GDM1 (cell line): ENCODE measurements around the gene IL13RA1.
"Not testable (repeated sequence)": the region's sequence is repeated elsewhere in the genome, so short reads cannot be mapped to it uniquely, and the experiment has no call there.

Experiments
- DNase-seq: peaks from one replicate; lab custom pipeline; 2025; lab: John Stamatoyannopoulos, UW

Gene IL13RA1

DNA sequence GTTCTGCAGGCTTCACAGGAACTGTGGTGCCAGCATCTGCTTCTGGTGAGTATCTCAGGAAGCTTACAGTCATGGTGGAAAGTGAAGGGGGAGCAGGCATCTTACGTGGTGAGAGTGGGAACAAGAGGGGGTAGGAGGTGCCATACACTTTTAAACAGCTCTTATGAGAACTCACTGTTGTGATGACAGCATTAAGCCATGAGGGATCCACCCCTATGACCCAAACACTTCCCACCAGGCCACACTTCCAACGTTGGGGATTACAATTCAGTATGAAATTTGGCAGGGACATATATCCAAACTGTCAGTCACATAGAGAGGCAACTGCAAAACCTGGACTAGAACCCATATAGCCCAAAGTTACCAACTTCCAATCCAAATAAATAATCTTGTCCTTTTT is 53.1 kb downstream of the IL13RA1 start:
- no peak for DNase-seq

DNA sequence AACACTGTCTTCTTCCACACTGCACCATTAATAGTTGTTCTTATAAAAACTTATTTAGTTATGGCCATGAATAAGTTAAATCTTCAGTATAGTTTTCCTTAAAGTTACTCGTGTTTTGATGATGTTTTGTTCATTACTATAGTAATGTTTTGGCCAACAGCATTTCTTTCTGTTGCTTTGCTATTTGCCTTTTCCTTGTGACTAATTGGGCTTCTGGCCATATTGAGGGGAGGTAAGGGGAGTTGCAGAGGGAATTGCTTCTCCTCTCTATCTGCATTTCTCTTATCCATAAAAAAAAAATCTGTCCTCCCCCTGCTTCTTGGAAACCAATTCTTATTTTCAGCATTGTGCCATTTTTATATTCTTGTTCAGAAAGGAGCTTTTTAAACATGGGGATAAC is 53.5 kb downstream of the IL13RA1 start:
- no peak for DNase-seq

DNA sequence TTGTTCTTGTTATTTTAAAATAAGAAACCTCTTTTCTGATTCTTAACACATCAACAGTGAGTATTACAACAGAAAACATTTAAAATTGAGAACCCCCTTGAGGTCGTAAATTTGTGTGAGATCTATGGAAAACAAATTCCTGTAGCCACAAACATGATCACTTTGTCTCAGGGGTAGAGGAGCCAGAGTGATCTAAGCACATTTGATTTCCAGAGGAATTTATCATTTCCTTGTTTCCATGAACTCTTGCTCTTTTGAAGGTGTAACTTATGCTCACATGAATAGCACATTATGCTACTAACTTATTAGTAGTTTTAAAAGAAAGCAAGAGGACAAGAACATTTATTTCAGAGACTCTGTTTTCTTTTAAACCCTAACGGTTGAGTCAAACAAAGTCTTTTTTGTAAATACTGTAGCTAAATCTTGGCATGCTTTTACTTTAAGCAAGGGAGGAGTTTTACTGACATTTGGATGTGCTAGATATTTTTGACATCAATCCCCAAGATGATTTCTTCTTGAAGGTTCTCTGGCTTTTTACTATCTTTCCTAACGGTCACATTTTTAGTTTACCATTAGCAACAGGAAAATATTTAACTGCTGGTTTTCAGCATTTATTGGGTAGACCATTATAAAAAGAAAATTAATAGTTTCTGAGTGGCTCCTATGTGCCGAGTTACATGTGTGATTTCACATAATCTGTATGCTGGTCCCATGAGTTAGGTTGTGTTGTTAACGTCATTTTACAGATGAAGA is 68.3 kb downstream of the IL13RA1 start:
- no peak for DNase-seq

DNA sequence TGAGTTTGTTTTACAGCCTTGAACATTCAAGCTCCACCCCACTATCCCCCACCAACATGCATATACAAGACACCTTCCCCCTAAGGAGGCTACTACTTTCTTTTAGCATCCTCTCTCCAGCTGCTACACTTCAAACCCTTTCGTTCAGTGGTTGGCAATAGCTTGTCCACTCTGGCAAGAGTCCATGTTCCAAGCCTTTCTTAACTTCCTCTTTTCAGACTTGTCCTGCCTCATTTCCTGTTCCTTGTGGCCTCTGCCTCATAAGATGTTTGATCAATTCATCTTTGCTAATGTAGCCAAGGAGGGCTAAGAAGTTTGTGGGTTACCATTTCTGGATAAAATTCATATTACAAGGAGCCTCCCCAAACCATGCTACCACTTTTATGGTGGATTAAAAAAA is 75.5 kb downstream of the IL13RA1 start:
- DNase-seq: no peak

DNA sequence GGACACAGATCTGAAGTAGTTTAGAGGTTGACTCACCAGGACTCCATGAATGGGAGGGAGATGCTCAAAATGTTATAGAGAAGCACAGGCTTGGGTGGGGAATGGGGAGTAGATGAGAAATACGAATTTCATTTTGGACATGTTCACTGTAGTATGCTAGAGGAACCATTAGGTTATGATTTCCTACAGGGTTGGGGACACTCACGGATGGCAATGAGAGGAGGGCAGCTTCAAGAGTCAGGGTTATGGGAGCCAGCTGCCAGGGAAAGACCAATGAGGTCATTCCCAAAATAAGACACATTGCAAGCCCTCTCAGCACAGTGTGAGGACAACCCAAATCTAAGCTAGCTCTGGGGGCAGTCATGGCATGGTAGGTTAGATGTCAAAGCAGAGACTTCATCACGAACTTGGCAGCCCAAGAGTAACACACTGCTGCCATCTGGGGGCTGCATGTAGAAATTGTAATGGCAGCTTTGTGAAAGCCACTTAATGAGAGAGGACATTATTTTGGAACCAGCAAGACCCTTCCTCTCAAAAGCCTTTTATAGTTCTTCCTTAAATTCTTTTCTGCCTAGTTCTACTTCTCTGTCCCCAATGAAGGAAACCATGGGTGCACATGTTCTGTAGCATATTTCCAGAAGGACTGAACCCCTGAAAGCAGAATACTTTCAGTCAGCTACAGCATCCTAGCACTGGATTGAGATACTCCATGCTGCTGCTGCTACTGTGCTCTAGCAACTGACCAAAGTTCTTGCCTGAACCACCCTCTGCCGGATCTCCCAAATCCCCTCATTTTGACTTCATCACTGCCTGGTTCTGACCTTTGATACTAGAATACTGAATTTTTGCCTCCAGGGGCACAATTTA is 80.0 kb downstream of the IL13RA1 start:
- DNase-seq: peak; percentile 22

DNA sequence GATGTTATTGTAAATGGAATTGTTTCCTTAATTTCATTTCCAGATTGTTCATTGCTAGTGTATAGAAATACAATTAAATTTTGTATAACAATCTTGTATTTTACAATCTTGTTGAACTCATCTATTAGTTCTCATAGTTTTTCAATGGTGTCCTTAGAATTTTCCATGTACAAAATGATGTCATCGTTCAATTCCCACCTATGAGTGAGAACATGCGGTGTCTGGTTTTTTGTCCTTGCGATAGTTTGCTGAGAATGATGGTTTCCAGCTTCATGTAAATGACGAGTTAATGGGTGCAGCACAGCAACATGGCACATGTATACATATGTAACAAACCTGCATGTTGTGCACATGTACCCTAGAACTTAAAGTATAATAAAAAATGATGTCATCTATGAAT is 89.9 kb downstream of the IL13RA1 start:
- not testable (repeated sequence) for DNase-seq

DNA sequence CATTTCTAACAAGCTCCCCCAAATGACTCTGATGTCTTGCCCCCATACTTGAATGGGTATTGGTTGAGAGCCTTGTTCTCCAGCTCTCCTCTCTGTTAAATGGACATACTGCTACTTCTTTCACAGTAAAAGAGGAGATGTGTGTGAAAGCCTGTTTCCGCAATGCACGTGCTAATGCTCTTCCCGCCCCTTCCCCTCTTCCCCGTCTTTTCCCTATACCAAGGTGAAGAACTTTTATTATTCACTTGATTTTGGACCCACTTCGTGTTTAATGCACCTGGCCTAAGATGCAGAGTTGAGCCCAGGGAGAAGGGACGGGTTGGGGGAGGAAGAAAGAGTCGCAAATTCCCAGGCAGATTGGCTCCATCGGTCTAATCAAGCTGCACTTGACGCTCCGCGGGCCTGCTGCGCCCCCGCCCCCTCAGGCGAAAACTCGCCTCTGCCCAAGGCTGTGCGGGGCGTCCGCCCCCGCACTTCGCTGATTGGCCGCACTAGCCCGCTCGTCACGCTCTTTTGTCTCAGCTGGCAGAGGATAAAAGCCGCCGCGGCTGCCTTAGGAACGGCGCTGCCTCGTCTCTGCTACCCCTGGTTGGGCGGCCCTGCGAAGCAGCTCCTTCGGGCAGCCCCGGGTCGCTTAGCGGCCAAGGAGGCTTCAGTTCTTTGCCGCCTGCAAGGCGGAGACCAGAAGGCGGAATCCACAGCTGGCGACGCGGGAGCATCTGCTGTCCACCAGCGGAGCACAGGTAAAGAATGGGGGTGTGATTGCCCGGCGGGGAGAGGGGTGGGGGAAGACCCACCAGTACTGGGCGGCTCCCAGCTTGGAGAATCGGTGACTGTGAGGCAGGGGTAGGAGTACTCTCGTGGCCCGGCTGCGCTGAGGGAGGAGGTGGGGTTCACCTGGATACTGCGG is 96.1 kb downstream of the IL13RA1 start, which contains the start of gene ZCCHC12:
ZCCHC12 (plus strand) TSS at position 562 of the 910 bp plus-strand sequence. CDS start 1,421 bp downstream, outside the sequence.
- peak; percentile 28 for DNase-seq

DNA sequence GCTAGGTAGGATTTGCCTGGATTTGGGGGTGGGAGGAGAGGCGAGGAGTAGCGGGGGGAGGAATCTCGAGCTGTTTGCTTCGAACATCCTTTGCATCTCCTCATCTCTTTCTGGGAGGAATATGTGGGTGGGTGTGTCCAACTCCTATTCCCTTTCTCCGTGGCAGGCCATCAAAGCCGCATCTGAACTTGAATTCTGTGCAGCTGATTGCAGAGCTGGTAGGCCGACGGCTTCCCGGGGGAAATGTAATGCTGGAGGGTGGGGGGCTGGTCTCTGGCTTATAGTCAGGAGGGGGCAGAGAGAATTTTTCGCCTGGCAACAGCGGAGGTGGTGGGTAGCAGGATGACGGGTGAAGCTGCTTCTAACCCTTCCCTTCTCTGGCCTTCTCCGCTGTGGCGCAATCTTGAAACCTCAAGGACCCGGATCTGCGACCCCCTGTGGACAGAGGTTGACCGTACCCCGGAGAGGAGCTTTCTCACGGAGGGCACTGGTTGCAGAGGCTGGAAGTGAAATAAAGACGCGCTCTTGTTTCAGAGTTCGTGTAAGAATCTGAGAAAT is 96.8 kb downstream of the IL13RA1 start:
- DNase-seq: no peak

DNA sequence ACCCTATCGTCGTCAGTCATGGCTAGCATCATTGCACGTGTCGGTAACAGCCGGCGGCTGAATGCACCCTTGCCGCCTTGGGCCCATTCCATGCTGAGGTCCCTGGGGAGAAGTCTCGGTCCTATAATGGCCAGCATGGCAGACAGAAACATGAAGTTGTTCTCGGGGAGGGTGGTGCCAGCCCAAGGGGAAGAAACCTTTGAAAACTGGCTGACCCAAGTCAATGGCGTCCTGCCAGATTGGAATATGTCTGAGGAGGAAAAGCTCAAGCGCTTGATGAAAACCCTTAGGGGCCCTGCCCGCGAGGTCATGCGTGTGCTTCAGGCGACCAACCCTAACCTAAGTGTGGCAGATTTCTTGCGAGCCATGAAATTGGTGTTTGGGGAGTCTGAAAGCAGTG is 97.8 kb downstream of the IL13RA1 start:
- no peak for DNase-seq

DNA sequence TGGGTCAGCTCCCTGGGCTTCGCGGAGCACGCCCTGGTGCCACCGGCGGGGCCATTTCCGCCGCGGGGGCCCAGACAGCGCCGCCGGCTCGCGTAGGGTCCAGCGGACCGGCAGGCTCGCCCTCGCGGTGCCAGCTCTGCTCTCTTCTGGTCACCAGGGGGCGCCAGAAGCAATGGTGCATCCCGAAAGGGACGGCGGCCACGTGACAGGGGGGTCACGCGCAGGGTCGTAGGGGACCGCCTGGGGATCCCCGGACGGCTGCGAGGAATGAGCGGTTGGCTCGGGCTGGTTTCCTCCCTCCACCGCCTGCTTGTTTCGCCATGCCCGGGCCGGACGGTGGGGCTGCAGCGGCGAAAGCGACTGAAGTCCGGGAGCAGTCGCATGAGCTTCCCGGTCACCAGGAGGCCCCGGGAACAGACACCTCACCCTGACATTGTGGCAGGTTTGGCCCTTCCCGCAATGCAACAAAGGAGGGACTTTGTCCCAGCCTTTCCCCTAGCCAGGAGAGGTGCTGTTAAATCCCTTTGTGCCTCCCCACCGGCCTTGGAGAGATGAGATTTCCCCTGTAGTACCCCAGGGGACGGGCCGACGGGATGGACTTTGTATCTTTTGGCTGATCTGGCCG is 112.0 kb downstream of the IL13RA1 start:
- peak; percentile 6 for DNase-seq
